ENCODE results near the gene TBC1D8. TPM values are rescaled to one million over a fixed set of nuclear protein-coding genes. Genes with fewer than 3 reads are reported as not detected.

The TBC1D8 gene
- total RNA-seq, 2 experiments from 2014 or later = 0.29 to 0.70 TPM

DNA sequence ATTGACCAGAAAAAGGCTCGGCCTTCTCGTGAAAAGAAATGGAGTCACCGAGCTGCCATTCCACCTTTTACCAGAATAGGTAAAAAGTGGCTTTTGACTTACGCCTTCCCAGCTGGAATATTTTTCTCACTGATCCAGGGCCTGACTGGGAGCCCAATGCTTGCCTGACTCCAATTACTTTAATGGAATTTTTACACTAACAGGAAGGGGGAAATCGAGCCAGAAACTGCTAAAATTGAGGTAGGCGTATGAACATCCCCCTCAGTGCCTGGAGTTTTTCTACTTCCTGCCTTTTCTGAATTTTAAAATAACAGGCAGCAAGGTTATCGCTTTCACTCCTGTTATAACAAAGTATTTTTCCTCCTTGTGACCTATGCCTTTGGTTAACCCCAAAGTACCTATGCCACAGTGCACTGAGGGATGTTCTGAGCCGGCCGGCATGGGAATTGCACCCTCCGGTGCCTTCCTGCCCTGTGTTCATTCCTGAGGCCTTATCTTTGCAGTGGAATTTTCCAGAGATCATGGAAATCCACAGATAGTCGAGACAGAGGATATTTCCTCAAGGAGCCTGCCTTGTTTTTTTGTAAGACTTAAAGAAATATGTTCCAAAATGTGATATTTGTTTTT lies 167.4 kb downstream of the TBC1D8 start:
- H3K9me3 Mint-ChIP-seq (ENCODE audit: insufficient read depth) = no peaks in the 10 kb centered on the region
- CTCF ChIA-PET = interaction anchor here (1.6 to 1.9 kb wide), 2 partner anchors 15 to 253 kb away, joined by 5 to 6 read pairs; no protein-coding TSS in a partner anchor

DNA sequence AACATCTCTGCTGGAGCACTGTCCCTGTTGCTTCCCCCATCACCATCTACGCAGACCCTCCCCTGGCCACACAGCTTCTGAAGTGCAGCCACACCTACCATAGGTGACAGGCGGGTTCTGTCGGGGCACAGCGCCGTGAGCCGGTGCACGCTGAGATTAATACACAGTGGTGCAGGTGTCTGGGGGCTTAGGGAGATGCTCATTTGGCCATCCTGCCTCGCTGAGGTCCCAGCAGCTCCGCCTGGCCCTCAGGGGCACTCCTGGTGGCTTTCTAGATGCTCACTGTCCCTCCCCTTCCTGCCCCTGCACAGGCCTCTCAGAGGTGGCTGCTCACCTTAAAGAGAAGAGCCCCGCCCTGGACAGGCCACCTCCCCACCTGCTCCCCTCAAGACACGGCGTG lies 168.0 kb downstream of the TBC1D8 start:
- no peaks in the 10 kb centered on the region for H3K36me3 Mint-ChIP-seq (ENCODE audit: low read depth)
- H3K4me3 Mint-ChIP-seq = no peak overlapping the region
- no peak for DNase-seq
- CTCF ChIA-PET = interaction anchor here (1.2 to 1.9 kb wide), 5 partner anchors 10 to 376 kb away, joined by 3 to 10 read pairs (median 5); no protein-coding TSS in a partner anchor
- H3K9me3 Mint-ChIP-seq (ENCODE audit: insufficient read depth) = no peaks in the 10 kb centered on the region
- no peak for ATAC-seq
- peaks cover 7% of the 10 kb centered on the region for H3K4me1 Mint-ChIP-seq (ENCODE audit: low read depth)
- peaks cover 2% of the 10 kb centered on the region for H3K27me3 Mint-ChIP-seq (ENCODE audit: low read depth)
- H3K27ac Mint-ChIP-seq = no peak overlapping the region
- POLR2A ChIA-PET = interaction anchor here (0.6 kb wide), 1 partner anchor 380 kb away, joined by 3 read pairs; no protein-coding TSS in a partner anchor

More for the DNA sequence above, 167.4 kb downstream of the TBC1D8 start:
- Mint-ChIP-seq H3K4me1 (ENCODE audit: low read depth) (peaks cover 7% of the 10 kb centered on the region), H3K36me3 (ENCODE audit: low read depth) (no peaks in the 10 kb centered on the region), H3K4me3 (no peak overlapping the region), H3K27me3 (ENCODE audit: low read depth) (peaks cover 2% of the 10 kb centered on the region), H3K27ac (no peak overlapping the region)
- no peak for ATAC-seq
- no peak for DNase-seq
- POLR2A ChIA-PET = no interaction called here

DNA sequence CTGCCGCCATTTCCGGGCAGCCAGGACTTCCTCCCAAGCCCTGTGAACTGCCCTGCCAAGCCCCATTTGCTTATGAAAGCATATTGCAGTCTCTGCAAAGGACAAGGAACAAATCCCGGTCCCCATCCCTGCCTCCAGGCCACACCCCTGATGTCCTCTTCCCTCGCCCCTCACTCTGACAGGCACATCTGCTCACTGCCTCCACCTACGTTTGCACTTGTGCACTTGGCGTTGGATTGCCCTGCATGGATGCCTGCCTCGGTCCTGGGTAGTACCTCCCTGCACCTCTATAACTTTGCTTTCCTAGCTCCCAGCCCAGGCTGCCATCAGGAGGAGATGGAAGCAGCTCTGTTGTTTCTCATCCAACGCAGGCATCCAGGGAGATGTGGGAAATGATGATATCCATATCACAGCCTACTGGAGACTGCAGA lies 168.7 kb downstream of the TBC1D8 start:
- no peak overlapping the region for H3K4me3 Mint-ChIP-seq
- no peaks in the 10 kb centered on the region for H3K36me3 Mint-ChIP-seq (ENCODE audit: low read depth)
- no peak overlapping the region for H3K27ac Mint-ChIP-seq
- CTCF ChIA-PET = interaction anchor here (1.2 to 1.9 kb wide), 5 partner anchors 9 to 375 kb away, joined by 3 to 10 read pairs (median 5); no protein-coding TSS in a partner anchor
- H3K27me3 Mint-ChIP-seq (ENCODE audit: low read depth) = peaks cover 2% of the 10 kb centered on the region
- DNase-seq (no peak), ATAC-seq (no peak)
- no peaks in the 10 kb centered on the region for H3K9me3 Mint-ChIP-seq (ENCODE audit: insufficient read depth)
- peaks cover 7% of the 10 kb centered on the region for H3K4me1 Mint-ChIP-seq (ENCODE audit: low read depth)
- POLR2A ChIA-PET = interaction anchor here (0.6 kb wide), 1 partner anchor 379 kb away, joined by 3 read pairs; no protein-coding TSS in a partner anchor

DNA sequence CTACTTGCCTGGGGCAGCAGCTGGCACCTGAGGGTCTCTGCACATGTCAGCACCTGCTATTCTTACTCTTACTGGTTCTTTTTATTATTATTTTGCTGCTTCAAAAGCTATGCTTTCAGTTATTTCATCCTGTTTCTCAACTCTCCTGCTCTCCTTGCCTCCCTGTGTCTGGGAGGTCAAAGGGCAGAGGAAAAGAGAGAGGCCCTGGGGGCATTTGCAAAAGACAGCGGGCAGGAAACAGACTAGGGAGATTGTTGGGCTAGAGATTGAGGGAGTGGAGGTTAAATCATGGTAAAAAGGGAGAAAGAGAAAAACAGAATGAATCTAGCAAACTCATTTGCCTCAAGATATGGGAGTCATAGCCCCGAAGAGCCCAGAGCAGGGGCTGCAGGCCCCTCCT lies 170.2 kb downstream of the TBC1D8 start:
- ChIA-PET POLR2A (no interaction called here), CTCF (interaction anchor here (1.6 kb wide), 1 partner anchor 371 kb away, joined by 4 read pairs; no protein-coding TSS in a partner anchor)
- Mint-ChIP-seq H3K27me3 (ENCODE audit: low read depth) (peaks cover 2% of the 10 kb centered on the region), H3K4me1 (ENCODE audit: low read depth) (peaks cover 7% of the 10 kb centered on the region), H3K27ac (no peak overlapping the region), H3K36me3 (ENCODE audit: low read depth) (no peaks in the 10 kb centered on the region), H3K4me3 (no peak overlapping the region), H3K9me3 (ENCODE audit: insufficient read depth) (no peaks in the 10 kb centered on the region)
- ATAC-seq = no peak
- no peak for DNase-seq

DNA sequence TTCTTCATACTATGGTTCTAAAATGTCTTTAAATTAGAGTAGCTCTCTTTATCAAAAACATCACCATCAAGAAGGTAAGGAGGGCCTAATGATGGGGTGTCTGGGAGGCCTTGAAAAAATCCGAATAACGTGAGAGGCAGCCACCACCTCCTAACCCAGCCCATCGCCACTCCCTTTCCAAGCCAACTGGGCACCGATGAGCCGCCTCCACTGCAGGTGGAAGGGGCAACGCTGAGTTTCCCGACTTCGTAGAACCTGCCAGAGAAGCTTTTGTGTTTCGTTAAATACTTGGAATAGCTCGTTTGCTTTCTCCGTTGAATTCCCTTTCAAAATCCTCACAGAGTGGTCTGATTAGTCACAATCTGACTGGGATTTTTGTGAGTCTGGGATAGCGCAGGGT lies 171.1 kb downstream of the TBC1D8 start:
- Mint-ChIP-seq H3K27me3 (ENCODE audit: low read depth) (peaks cover 2% of the 10 kb centered on the region), H3K9me3 (ENCODE audit: insufficient read depth) (no peaks in the 10 kb centered on the region), H3K27ac (no peak overlapping the region), H3K36me3 (ENCODE audit: low read depth) (no peaks in the 10 kb centered on the region), H3K4me1 (ENCODE audit: low read depth) (peaks cover 7% of the 10 kb centered on the region), H3K4me3 (no peak overlapping the region)
- DNase-seq = no peak
- CTCF ChIA-PET = interaction anchor here (1.1 to 1.6 kb wide), 2 partner anchors 370 to 373 kb away, joined by 3 to 4 read pairs; no protein-coding TSS in a partner anchor
- POLR2A ChIA-PET = no interaction called here
- ATAC-seq = no peak

DNA sequence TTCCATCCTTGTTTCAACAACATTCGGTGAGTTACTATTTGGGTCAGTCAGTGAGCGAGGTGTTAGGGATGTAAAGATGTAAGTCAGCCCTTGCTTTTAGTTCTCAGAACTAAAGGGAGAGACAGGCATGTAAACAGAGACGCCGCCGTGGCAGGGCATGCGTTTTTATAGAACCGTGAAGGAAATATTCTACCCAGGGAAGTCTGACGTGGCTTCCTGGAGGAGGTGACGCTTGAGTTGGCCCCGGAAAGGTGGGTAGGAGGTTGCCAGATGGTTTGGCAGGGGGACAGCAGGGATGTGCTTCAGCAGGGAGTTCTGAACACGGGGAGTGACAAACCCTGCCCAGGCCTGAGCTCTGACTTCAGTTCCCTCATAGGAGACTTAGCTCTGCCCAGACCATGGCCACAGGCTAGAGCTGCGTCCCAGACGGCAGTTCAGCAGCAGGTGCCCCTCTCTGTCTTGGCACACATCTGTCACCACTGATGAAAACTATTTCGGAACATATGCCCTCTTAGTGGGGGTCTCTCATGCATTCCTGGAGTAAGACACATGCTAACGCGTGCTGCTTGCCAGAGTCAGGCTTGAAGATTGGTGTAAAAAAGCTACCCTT lies 172.5 kb downstream of the TBC1D8 start:
- CTCF ChIA-PET = interaction anchor here (0.8 to 1.3 kb wide), 2 partner anchors 34 to 368 kb away, joined by 3 read pairs; no protein-coding TSS in a partner anchor
- POLR2A ChIA-PET = no interaction called here

DNA sequence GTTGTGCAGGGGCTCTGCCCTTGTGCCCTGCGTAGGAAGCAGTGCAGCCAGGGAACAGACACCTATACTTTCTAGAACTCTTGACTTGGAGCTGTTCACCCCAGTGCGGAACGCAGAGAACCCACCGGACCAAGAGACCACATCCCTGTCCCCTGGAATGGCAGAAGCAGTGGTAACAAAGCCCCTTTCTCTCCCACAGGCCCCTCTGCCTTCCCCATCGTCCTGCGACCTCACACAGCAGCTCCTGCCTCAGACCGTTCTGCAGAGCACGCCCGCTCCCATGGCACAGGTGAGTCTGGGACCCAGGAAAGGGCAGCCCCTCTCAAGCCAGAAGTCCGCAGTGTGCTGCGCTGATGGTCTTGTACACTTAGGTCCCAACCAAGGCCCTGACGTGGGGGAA lies 173.7 kb downstream of the TBC1D8 start:
- no peak overlapping the region for H3K4me3 Mint-ChIP-seq
- peaks cover 7% of the 10 kb centered on the region for H3K4me1 Mint-ChIP-seq (ENCODE audit: low read depth)
- H3K27ac Mint-ChIP-seq = no peak overlapping the region
- H3K27me3 Mint-ChIP-seq (ENCODE audit: low read depth) = no peaks in the 10 kb centered on the region
- no peaks in the 10 kb centered on the region for H3K36me3 Mint-ChIP-seq (ENCODE audit: low read depth)
- DNase-seq (no peak), ATAC-seq (no peak)
- H3K9me3 Mint-ChIP-seq (ENCODE audit: insufficient read depth) = no peaks in the 10 kb centered on the region
- POLR2A ChIA-PET = interaction anchor here (1.1 kb wide), 1 partner anchor 13 kb away, joined by 3 read pairs; no protein-coding TSS in a partner anchor
- CTCF ChIA-PET = interaction anchor here (1.3 kb wide), 1 partner anchor 35 kb away, joined by 3 read pairs; no protein-coding TSS in a partner anchor

More for the DNA sequence above, 172.5 kb downstream of the TBC1D8 start:
- ATAC-seq (no peak), DNase-seq (no peak)
- no peaks in the 10 kb centered on the region for H3K9me3 Mint-ChIP-seq (ENCODE audit: insufficient read depth)
- no peaks in the 10 kb centered on the region for H3K36me3 Mint-ChIP-seq (ENCODE audit: low read depth)
- no peak overlapping the region for H3K4me3 Mint-ChIP-seq
- no peak overlapping the region for H3K27ac Mint-ChIP-seq
- peaks cover 7% of the 10 kb centered on the region for H3K4me1 Mint-ChIP-seq (ENCODE audit: low read depth)
- H3K27me3 Mint-ChIP-seq (ENCODE audit: low read depth) = no peaks in the 10 kb centered on the region

DNA sequence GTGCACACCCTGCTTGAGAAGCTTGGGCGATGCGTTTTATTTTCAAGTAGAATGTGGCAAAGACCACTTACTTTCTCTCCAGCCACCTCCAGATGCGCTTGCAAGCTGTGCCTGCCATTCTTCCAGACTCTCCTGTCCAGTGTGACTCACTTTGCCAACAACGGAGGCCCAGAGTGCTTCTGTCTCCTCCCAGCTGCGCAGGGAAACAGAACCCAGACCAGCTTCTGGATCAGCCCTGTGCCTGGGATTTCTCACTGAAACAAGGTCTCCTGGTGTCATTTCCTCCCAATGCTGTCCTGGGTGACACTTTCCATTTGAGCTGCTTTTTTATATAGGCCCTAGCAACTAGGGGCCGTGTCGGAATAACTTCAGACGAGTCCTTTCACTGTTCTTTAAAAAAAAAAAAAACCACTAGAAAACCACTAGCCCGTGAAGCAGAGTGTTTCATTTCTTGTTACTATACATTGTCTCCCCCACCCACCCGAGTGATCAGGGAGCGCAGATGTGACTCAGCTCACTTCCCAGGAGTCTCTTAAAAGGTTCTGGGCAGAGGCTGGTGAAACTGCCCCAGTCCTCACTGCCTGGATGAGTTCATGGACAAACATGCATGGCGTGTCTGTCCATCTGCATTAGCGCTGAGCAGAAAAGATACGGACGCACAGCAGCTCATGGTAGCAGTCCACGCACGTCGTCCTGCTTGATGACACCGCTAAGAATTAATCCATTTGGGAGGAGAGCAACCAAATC lies 174.4 kb downstream of the TBC1D8 start:
- CTCF ChIA-PET = no interaction called here
- ATAC-seq (no peak), DNase-seq (no peak)

DNA sequence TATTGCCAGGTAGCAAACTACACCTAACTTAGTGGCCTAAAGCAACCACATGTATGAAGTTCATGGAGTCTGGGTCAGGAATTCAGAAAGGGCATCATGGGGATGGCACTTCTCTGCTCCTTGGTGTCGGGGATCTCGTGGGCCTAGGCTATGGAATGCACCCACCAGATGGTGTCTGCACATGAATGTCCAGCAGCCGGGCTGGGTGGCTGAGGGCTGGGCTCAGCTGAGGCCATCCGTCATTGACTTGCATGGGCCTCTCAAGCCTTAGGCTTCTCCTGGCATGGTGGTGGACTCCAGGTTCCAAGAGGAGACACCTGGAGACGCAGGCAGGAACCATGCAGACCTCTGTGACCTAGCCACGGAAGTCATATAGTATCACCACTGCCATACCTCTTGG lies 175.1 kb downstream of the TBC1D8 start:
- Mint-ChIP-seq H3K27ac (no peak overlapping the region), H3K27me3 (ENCODE audit: low read depth) (no peaks in the 10 kb centered on the region), H3K4me3 (no peak overlapping the region), H3K36me3 (ENCODE audit: low read depth) (no peaks in the 10 kb centered on the region), H3K9me3 (ENCODE audit: insufficient read depth) (no peaks in the 10 kb centered on the region), H3K4me1 (ENCODE audit: low read depth) (peaks cover 6% of the 10 kb centered on the region)
- DNase-seq = no peak
- ATAC-seq = no peak
- ChIA-PET CTCF (no interaction called here), POLR2A (no interaction called here)

More for the DNA sequence above, 174.4 kb downstream of the TBC1D8 start:
- no peaks in the 10 kb centered on the region for H3K36me3 Mint-ChIP-seq (ENCODE audit: low read depth)
- POLR2A ChIA-PET = interaction anchor here (1.1 kb wide), 1 partner anchor 12 kb away, joined by 3 read pairs; no protein-coding TSS in a partner anchor
- no peak overlapping the region for H3K4me3 Mint-ChIP-seq
- no peaks in the 10 kb centered on the region for H3K9me3 Mint-ChIP-seq (ENCODE audit: insufficient read depth)
- peaks cover 7% of the 10 kb centered on the region for H3K4me1 Mint-ChIP-seq (ENCODE audit: low read depth)
- no peak overlapping the region for H3K27ac Mint-ChIP-seq
- no peaks in the 10 kb centered on the region for H3K27me3 Mint-ChIP-seq (ENCODE audit: low read depth)

DNA sequence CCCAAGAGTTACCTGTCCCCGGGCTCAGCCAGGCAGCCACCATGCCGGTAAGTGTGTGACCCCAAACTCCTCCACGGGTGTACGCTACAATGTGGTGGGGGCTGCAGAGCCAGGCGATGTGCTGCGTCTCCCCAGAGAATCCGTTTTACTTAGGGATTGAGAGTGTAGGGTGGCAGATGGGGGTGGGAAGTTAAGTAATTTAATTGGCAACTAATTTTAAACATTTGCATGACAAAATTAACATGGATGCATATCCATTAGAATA lies 175.7 kb downstream of the TBC1D8 start:
- ATAC-seq = no peak
- H3K9me3 Mint-ChIP-seq (ENCODE audit: insufficient read depth) = no peaks in the 10 kb centered on the region
- CTCF ChIA-PET = no interaction called here
- H3K4me1 Mint-ChIP-seq (ENCODE audit: low read depth) = no peaks in the 10 kb centered on the region
- H3K4me3 Mint-ChIP-seq = no peak overlapping the region
- DNase-seq = no peak
- no peaks in the 10 kb centered on the region for H3K27me3 Mint-ChIP-seq (ENCODE audit: low read depth)
- no peaks in the 10 kb centered on the region for H3K36me3 Mint-ChIP-seq (ENCODE audit: low read depth)
- H3K27ac Mint-ChIP-seq = no peak overlapping the region
- POLR2A ChIA-PET = no interaction called here

DNA sequence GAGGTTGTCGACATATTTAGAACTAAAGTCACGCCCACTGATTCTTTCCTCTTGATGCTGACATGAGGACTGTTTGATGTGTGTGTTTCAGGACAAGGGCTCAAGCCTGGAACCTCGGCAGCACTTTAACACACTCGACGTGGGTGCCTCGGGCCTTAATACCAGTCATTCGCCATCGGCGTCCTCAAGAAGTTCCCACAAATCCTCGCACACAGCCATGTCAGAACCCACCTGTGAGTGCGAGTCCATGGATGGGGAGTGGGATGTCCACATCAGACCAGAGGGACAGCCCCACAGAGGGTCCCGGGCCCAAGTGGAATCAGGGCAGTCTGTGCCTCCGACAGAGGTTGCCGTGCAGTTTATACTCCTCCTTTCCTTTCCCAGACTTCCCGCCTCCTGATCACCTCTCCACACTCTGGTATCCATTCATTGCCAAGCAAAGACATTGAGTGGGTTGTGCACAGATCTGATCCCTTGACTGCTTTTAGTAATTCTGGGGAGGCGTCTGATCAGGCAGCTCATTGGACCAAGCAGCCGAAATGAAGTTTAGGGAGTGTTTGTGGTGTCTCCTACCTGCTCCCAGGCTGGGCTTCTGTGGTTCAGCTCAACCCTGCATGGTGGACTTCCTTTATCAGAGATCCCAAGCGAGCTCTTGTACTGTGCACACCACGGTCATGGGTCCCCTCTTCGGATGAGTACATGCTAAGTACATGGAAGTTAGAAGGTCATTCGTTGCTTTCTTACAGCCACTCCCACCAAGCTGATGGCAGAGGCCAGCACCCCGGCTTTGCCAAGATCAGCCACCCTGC lies 176.3 kb downstream of the TBC1D8 start:
- Mint-ChIP-seq H3K27ac (no peak overlapping the region), H3K27me3 (ENCODE audit: low read depth) (no peaks in the 10 kb centered on the region), H3K4me3 (no peak overlapping the region), H3K36me3 (ENCODE audit: low read depth) (no peaks in the 10 kb centered on the region), H3K4me1 (ENCODE audit: low read depth) (no peaks in the 10 kb centered on the region), H3K9me3 (ENCODE audit: insufficient read depth) (no peaks in the 10 kb centered on the region)
- CTCF ChIA-PET = no interaction called here
- ATAC-seq (no peak), DNase-seq (no peak)
- POLR2A ChIA-PET = no interaction called here
